Natural killer cell (primary cell): ENCODE results near the gene CABLES1. TPM values are rescaled to one million over a fixed set of nuclear protein-coding genes. Genes with fewer than 3 reads are reported as not detected.
A peak's percentile ranks its signal among the peaks of the same experiment; 100 is the strongest.

Experiments
- ATAC-seq, 3 donors: fragments of 150-1000 bp in 2 of 3; fragments of 200-7000 bp in 1 of 3; cut with Tn5 transposase; 1 replicate in 1 of 3; 2 replicates in 2 of 3; pipeline ENCODE4 v1.10.0; 2021; ENCODE audit warnings: mild to moderate bottlenecking in 2 of 3, moderate library complexity in 2 of 3
- DNase-seq, 2 donors: peaks; one replicate each; pipeline versions ENCODE4 v3.0.0 to v3.0.0-alpha.2; 2013 to 2021; ENCODE audit warnings: mixed read lengths in 1 of 2
- H3K27ac ChIP-seq: one replicate; pipeline ENCODE4 v1.5.1; 2013; ENCODE audit warnings: mild to moderate bottlenecking, low read length
- H3K27me3 ChIP-seq: one replicate; pipeline ENCODE4 v1.6.1; 2013; ENCODE audit warnings: low read length; ENCODE audit not compliant: control insufficient read depth, insufficient read depth
- H3K36me3 ChIP-seq: one replicate; pipeline ENCODE4 v1.6.1; 2013; ENCODE audit warnings: low read length; ENCODE audit not compliant: control insufficient read depth, insufficient read depth
- H3K4me1 ChIP-seq: one replicate; pipeline ENCODE4 v1.6.1; 2013; ENCODE audit warnings: low read length; ENCODE audit not compliant: control insufficient read depth, insufficient read depth
- H3K4me3 ChIP-seq: one replicate; pipeline ENCODE4 v1.5.1; 2013; ENCODE audit warnings: low read length
- H3K9me3 ChIP-seq: one replicate; pipeline ENCODE4 v1.6.1; 2013; ENCODE audit warnings: low read length; ENCODE audit not compliant: control insufficient read depth, insufficient read depth
- H3K27ac Mint-ChIP-seq, 2 donors: one replicate each; pipeline ENCODE4 v1.8.0; 2022; ENCODE audit warnings: mild to moderate bottlenecking in 2 of 2, mixed read lengths in 2 of 2, moderate library complexity in 1 of 2
- H3K27me3 Mint-ChIP-seq, 2 donors: one replicate each; pipeline ENCODE4 v1.8.0; 2022; ENCODE audit warnings: low read depth in 2 of 2, mixed read lengths in 2 of 2
- H3K36me3 Mint-ChIP-seq: one replicate; pipeline ENCODE4 v1.8.0; 2022; ENCODE audit warnings: mixed read lengths
- H3K4me1 Mint-ChIP-seq, 2 donors: one replicate each; pipeline ENCODE4 v1.8.0; 2022; ENCODE audit warnings: mixed read lengths in 2 of 2
- H3K4me3 Mint-ChIP-seq: one replicate; pipeline ENCODE4 v1.8.0; 2022; ENCODE audit warnings: mild to moderate bottlenecking, moderate library complexity, mixed read lengths
- H3K9me3 Mint-ChIP-seq, 2 donors: one replicate each; pipeline ENCODE4 v1.8.0; 2022; ENCODE audit warnings: mixed read lengths in 2 of 2
- CTCF ChIP-seq: fragments of 200-600 bp; IDR thresholded peaks from one replicate; pipeline ENCODE4 v1.8.0; 2022; ENCODE audit warnings: antibody characterized with exemption
- WGBS: methylation state at CpG from one replicate; pipeline ENCODE4 v1.1.7; 2013; ENCODE audit warnings: missing lambda C conversion rate; ENCODE audit not compliant: insufficient coverage; 5-methylcytosine and 5-hydroxymethylcytosine counted together
- intact Hi-C: fragments of 100-400 bp; cut with micrococcal nuclease; formaldehyde crosslinking; loops from one replicate; pipeline ENCODE4 v1.14.2; 2022
- total RNA-seq, 4 donors: library from RNA; stranded (reverse); fragments of 120-200 nt in 1 of 4; gene quantifications; one replicate each; pipeline versions ENCODE4 v1.2.3 to v1.2.4, GENCODE V29; 2013 to 2022

The CABLES1 gene
- total RNA-seq, 3 donors from 2014 or later (not counting 1 experiment from before 2014, with no cell fraction given) = 1.3 to 2.2 (median 1.8) TPM

DNA sequence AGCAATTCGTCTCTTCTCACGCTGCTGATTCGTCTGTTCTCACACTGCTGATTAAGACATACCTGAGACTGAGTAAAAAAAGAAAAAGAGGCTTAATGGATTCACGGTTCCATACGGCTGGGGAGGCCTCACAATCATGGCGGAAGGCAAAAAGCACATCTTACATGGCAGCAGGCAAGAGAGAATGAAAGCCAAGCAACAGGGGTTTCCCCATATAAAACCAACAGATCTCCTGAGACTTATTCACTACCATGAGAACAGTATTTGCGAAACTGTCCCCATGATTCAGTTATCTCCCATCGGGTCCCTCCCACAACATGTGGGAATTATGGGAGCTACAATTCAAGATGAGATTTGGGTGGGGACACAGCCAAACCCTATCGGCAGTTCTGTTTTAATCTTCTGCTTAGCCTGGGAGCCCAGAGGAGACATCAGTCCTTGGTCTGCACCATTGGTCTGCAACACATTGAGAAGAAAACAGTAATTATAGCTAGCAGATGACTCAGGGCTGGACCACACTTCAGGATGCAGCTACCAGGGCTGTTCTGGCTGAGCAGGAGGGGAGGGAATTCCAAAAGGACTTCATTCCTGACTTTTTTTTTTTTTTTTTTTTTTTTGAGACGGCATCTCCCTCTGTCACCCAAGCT lies 69.4 kb downstream of the CABLES1 start:
- Histone ChIP-seq H3K36me3 (no peaks in the 10 kb centered on the region), H3K27ac (no peak overlapping the region), H3K4me3 (no peak overlapping the region), H3K27me3 (no peaks in the 10 kb centered on the region), H3K9me3 (peaks cover 5% of the 10 kb centered on the region), H3K4me1 (no peaks in the 10 kb centered on the region)
- Mint-ChIP-seq H3K4me3 (no peak overlapping the region), H3K27me3 (peaks cover 0 to 20% of the 10 kb centered on the region in 2 donors), H3K4me1 (peaks cover 6 to 22% of the 10 kb centered on the region in 2 donors), H3K27ac (no peak overlapping the region), H3K36me3 (no peaks in the 10 kb centered on the region), H3K9me3 (peaks cover 0 to 3% of the 10 kb centered on the region in 2 donors)
- WGBS = 77% methylated on average over 10 of the region's 10 CpGs
- ATAC-seq (no peak), DNase-seq (no peak)
- intact Hi-C loops = no loop called here
- no peak for TF ChIP-seq CTCF

DNA sequence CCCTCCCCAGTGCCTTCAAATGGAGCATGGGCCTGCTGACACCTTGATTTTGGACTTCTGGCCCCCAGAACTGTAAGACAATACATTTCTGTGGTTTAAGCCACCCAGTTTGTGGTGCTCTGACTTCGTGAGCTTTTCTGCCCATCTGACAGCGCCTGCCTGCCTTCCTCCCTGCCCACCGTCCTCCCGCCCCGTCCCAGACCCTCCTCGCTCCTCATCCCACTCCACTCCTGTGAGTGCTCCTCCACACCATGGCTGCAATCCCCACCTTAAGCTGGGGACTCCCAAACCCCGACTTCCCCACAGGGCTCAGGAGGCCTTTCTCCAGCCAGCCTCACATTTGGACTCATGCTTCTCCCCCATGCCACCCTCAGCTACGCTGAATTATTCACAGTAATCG lies 70.7 kb downstream of the CABLES1 start:
- no peak overlapping the region for H3K4me3 ChIP-seq
- H3K27me3 ChIP-seq = no peaks in the 10 kb centered on the region
- intact Hi-C loops = no loop called here
- H3K27ac Mint-ChIP-seq = no peak overlapping the region
- no peaks in the 10 kb centered on the region for H3K4me1 ChIP-seq
- no peak for TF ChIP-seq CTCF
- DNase-seq (no peak), ATAC-seq (no peak)
- whole genome bisulfite sequencing = 87% methylated on average over 8 of the region's 9 CpGs
- no peaks in the 10 kb centered on the region for H3K36me3 Mint-ChIP-seq
- H3K4me1 Mint-ChIP-seq = peaks cover 6 to 22% of the 10 kb centered on the region in 2 donors
- H3K27me3 Mint-ChIP-seq = peaks cover 0 to 22% of the 10 kb centered on the region in 2 donors
- H3K4me3 Mint-ChIP-seq = no peak overlapping the region
- peaks cover 5% of the 10 kb centered on the region for H3K9me3 ChIP-seq
- H3K27ac ChIP-seq = no peak overlapping the region
- H3K9me3 Mint-ChIP-seq = peaks cover 0 to 3% of the 10 kb centered on the region in 2 donors
- no peaks in the 10 kb centered on the region for H3K36me3 ChIP-seq

- Histone ChIP-seq H3K4me3 (no peak overlapping the region), H3K36me3 (no peaks in the 10 kb centered on the region), H3K4me1 (no peaks in the 10 kb centered on the region), H3K27ac (no peak overlapping the region), H3K27me3 (no peaks in the 10 kb centered on the region), H3K9me3 (peaks cover 5% of the 10 kb centered on the region)
- Mint-ChIP-seq H3K36me3 (no peaks in the 10 kb centered on the region), H3K9me3 (peaks cover 0 to 3% of the 10 kb centered on the region in 2 donors), H3K27me3 (peaks cover 0 to 13% of the 10 kb centered on the region in 2 donors), H3K27ac (peak overlapping the region in 1 of 2 donors; percentile 44), H3K4me1 (peaks cover 6 to 22% of the 10 kb centered on the region in 2 donors), H3K4me3 (no peak overlapping the region)
- DNase-seq (peak in 1 of 2 donors; percentile 30), ATAC-seq (peak in 1 of 3 donors; percentile 47)
- no peak for TF ChIP-seq CTCF
- intact Hi-C loops = no loop called here
- 86% methylated on average over 9 of the region's 9 CpGs for WGBS
These were observed 72.1 kb downstream of the CABLES1 start for GRCh38 chr18:23207191-23207955.
